NOMO-1 treated with DMSO at 0.1 percent for 48 hours (cell line): Measurements from ENCODE around the gene CYP2C18.
"Not testable (repeated sequence)": the region's sequence is repeated elsewhere in the genome, so short reads cannot be mapped to it uniquely, and the experiment has no call there.

Source experiments
- DNase-seq: peaks from one replicate; lab custom pipeline; 2025; ENCODE audit not compliant: unreplicated experiment; lab: John Stamatoyannopoulos, UW

CYP2C18 gene

DNA sequence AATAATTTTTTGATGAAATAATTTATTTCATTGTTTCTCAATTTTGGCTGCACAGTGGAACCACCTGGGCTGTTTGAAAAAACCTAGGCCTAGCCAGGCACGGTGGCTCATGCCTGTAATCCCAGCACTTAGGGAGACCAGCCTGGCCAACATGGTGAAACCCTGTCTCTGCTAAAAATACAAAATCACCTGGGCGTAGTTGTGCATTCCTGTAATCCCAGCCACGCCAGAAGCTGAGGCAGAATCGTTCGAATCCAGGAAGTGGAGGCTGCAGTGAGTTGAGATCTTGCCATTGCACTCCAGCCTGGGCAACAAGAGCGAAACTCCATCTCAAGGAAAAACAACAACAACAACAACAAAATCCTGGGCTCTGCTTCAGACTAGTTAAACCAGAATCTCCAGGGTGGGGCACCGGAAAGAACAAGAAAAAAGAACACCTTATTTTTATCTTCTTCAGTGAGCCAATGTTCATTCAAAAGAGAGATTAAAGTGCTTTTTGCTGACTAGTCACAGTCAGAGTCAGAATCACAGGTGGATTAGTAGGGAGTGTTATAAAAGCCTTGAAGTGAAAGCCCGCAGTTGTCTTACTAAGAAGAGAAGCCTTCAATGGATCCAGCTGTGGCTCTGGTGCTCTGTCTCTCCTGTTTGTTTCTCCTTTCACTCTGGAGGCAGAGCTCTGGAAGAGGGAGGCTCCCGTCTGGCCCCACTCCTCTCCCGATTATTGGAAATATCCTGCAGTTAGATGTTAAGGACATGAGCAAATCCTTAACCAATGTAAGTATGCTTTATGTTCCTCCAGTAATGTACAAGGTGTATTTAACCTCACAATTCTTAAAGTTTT is at the start of gene CYP2C18:
CYP2C18 (plus strand) TSS at position 516 of the 841 bp plus-strand sequence; CDS start at position 607, 91 bp downstream.
- DNase-seq, result no peak

DNA sequence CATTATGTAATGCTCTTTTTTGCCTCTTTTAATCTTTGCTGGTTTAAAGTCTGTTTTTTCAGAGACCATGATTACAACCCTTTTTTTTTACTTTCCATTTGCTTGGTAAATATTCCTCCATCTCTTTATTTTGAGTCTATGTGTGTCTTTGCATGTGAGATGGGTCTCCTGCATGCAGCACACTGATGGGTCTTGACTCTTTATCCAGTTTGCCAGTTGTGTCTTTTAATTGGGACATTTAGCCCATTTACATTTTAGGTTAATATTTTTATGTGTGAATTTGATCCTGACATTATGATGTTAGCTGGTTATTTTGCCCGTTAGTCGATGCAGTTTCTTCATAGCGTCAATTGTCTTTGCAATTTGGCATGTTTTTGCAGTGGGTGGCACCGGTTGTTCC is 45.4 kb upstream of the CYP2C18 start:
- DNase-seq, result not testable (repeated sequence)

DNA sequence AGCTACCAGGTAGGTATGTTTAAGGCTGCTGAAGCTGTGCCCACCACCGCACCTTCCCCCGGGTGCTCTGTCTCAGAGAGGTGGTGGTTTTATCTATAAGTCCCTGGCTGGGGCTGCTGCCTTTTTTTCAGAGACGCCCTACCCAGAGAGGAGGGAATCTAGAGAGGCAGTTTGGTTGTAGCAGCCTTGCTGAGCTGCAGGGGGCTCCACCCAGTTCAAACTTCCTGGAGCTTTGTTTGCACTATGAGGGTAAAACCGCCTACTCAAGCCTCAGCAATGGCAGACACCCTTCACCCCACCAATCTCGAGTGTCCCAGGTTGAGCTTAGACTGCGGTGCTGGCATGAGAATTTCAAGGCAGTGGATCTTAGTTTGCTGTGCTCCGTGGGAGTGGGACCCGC is 43.6 kb upstream of the CYP2C18 start:
- DNase-seq, result no peak

DNA sequence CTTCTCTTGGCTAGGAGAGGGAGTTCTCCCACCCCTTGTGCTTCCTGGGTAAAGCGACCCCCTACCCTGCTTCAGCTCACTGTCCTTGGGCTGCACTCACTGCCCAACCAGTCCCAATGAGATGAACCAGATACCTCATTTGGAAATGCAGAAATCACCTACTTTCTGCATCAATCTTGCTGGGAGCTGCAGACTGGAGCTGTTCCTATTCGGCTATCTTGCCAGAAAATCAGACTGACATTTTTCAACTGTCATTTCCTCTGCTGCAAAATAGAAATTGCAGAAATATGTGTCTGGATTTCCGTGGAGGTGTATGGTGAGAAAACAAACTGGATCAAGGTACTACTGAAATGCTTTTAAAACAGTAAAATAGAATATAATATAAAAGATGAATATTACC is 43.0 kb upstream of the CYP2C18 start:
- no peak for DNase-seq

DNA sequence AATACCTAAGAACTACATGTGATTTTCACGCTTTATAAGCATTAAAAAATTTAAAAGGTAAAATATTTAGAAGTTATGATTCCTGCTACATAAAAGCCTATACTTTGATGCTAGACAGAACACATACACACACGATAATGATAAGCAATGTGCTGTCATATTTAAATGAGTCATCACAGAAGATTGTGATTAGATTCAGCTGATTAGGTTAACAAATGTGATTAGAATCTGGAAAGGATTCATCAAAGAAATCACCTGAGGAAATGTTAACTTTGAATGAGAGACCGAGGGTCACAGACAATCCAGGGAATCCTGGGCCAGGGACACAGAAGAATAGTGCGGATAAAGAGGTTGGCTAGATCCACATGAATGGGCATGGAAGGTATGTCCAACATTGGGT is 42.0 kb upstream of the CYP2C18 start:
- no peak for DNase-seq

DNA sequence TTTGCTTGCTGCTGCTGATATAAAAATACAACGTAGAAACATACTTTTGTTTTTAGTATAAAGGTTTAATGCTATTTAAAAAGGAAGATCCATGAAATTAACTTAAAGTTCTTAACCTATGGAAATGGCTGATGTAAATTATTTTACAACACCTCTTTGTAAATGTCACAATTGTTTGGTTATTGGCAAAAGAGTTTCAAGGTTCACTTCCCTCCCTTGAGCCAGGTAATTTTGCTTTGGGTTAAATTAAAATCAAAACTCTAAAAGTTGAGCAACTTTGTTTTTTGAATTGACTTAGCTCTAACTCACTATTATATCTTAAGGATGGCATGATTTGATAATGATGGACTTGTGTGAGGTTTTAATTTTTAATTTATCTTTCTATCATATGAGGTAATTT is 39.2 kb upstream of the CYP2C18 start:
- no peak for DNase-seq

DNA sequence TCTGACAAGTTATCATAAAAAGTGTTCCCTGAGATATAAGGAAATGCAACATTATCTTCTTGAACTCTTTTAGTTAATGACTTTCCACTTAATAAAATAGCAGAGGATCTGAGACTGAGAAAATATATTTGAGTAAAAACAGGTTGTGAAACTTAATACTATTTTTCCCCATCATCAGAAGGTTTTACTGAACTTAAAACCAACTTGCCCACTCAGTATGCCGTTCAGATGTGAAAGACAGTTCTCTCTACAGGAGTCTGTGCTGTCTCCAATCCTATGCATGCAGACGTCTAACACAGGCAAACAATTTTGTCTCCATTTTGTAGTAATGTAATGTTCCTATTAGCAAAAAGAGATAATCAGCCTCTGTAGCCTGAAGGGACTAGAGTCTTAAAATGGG is 38.2 kb upstream of the CYP2C18 start:
- no peak for DNase-seq

DNA sequence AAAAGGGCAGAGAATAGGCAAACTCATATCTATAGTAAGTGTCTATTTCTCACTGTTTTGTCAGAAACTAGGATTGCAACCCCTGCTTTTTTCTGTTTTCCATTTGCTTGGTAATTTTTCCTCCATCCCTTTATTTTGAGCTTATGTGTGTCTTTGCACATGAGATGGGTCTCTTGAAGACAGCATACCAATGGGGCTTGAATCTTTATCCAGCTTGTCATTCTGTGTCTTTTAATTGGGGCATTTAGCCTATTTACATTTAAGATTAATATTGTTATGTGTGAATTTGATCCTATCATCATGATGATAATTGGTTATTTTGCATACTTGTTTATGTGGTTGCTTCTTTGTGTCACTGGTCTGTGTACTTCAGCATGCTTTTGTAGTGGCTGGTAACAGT is 28.3 kb upstream of the CYP2C18 start:
- not testable (repeated sequence) for DNase-seq

DNA sequence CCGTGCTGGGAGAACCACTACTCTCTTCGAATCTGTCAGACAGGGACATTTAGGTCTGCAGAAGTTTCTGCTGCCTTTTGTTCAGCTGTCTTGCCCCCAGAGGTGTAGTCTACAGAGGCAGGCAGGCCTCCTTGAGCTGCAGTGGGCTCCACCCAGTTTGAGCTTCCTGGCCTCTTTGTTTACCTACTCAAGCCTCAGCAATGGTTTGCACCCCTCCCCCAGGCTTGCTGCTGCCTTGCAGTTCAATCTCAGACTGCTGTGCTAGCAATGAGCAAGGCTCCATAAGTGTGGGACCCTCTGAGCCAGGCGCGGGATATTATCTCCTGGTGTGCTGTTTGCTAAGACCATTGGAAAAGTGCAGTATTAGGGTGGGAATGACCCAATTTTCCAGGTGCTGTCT is 20.5 kb upstream of the CYP2C18 start:
- not testable (repeated sequence) for DNase-seq

DNA sequence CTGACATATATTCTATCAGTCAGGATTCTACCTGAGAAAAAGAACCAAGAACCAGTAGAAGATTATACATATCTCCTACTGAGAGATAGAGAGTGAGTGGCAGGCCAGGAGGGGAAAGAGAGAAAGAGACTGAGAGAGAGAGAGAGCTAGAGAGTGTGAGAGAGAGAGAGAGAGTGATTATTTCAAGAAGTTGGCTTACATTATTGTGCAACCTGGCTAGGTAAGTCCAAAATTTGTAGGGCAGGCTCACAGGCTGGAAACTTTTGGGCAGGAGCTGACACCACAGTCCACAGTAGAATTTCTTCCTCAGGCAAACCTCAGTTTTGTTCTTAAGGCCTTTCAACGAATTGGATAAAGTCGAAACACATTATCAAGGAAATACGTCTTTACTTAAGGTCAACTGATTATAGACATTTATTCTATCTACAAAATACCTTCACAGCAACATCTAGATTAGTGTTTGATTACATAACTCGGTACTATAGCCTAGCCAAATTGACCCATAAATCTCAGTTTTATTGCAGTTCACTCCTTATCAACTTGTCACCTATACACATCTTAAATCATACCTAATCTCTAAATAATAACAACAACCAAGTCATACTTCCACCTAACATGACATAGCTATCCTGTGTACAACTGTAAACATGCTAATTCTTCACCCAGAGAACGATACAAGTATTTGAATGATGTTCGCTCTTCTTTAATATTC is 17.0 kb upstream of the CYP2C18 start:
- DNase-seq, result no peak

DNA sequence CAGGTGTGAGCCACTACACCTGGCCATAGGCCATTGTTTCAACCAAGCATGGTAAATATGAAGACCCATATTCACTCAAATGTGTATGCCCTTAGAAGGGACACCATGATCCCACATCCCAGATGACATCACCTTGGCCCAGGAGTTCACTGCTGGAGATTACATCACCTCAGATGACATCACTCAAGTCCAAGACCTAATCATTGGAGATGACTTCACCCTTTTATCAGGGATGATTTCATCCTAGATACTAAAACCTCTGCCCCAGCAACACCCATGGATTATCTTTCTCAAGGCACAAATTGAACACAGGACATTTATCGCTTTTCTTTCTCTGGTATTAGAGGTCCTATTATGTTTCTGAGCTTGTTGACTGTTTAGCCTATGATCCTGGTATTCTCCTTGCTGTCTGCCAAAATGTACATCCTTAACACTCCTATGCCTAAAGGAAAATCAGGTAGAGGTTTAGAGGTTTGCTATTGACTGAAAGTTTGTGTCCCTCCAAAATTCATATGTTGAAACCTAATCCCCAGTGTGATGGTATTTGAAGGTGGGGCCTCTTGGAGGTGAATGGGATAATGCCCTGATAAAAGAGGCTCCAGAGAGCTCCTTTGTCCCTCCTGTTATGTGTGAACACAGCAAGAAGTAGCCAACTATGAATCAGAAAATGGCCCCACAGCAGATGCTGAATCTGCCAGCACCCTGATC is 9.8 kb upstream of the CYP2C18 start:
- DNase-seq, result no peak

DNA sequence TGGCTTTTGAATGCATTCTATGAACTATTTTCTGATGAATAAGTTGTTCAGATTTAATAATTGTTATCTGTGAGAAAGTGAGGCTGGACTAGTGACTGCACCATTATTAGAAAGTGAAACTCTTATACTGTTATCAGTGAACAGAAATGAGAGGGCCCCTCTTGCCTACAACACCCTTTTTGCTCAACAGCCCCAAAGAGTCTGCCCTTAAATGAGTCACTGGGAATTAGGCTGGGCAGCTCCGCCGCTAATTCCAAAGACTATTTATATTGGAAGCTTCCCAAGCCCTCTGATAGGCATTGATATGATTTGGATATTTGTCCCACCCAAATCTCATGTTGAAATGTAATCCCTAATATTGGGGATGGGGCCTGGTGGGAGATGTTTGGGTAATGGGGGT is 7.0 kb upstream of the CYP2C18 start:
- DNase-seq, result no peak

DNA sequence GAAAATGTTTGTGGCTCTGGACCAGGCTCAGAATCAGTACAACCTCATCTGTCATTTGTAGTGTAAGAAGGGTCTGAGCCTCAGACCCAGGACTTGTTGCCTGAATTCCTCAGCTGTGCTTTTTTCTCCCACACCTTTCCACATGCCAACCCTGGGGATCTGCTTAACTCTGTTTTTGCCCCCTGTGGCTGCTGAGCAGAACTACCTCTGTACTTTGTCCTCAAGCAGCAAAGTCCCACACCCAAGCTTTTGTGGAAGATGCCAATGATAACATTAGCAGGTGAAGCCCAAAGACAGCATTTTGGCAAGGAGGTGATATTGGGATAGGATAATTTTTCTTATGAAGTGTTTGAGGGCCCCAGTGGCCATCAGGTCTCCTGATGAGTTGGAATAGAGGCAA is 5.8 kb upstream of the CYP2C18 start:
- DNase-seq, result no peak

DNA sequence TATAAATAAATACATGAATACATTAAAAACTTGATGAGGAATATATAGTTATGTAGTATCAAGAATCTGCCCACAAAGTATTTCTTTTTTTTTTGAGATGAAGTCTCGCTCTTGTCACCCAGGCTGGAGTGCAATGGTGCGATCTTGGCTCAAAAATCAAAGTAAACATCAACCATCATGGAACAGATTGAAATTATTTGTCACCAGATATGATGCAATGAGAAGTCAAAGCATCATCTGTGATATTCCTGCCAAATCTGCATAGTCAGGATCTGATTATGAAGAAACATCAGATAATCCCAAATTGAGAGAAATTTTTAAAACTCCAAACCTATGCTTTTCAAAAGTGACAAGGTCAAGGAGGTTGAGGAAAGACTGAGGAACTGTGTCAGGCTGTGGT is 5.1 kb upstream of the CYP2C18 start:
- no peak for DNase-seq

DNA sequence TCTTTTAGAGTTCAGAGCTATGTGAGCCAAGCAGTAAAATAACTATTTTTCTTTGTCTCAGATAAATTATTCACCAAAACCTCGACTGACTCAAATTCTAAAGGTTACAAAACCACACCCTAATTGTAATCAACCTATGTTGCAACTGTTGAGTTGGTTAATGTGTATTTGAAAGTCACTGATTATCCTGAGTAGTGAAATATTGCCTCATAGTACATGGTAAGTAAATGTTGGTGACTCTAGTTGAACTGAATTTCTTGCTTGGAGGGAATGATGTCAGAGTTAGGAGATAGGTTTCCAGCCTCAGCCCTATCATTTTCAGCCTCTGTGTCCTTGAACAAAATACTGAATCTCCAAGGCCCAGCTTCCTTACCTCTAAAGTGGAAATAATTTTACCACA is 3.0 kb upstream of the CYP2C18 start:
- DNase-seq, result peak; percentile 10

DNA sequence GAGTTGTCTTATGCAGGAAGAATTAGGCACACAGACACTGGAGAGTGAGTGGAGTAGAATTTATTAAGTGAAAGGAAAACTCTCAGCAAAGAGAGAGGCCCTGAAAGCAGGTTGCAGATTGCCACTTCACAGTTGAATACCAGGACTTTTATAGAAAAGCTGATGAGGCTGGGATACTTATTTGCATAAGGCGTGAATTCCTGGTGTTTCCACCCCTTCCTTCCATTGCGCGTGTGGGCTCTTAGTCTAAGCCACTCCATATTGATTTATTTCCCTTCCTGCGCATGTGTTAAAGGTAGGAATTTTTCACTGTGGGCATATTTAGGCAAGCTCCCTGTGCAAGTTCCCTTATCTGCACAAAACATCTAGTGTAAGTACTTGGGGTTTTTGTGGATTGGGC is 893 bp upstream of the CYP2C18 start:
- not testable (repeated sequence) for DNase-seq

DNA sequence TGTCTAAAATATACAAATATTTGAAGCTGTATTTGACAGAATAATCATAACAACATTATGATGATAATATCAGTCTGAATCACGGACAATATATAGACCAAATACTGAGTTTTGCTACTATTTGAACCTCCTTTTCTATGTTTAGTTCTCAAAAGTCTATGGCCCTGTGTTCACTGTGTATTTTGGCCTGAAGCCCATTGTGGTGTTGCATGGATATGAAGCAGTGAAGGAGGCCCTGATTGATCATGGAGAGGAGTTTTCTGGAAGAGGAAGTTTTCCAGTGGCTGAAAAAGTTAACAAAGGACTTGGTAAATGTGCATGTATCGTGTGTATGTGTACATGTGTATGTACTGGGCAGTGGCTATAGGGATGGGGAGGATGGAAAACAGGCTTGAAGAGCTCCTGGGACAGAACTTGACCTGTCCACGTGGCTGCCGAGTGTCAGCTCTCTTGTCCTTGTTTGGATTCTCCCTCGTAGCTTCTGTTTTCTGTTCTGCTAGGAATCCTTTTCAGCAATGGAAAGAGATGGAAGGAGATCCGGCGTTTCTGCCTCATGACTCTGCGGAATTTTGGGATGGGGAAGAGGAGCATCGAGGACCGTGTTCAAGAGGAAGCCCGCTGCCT is 4.2 kb downstream of the CYP2C18 start:
- DNase-seq, result no peak

DNA sequence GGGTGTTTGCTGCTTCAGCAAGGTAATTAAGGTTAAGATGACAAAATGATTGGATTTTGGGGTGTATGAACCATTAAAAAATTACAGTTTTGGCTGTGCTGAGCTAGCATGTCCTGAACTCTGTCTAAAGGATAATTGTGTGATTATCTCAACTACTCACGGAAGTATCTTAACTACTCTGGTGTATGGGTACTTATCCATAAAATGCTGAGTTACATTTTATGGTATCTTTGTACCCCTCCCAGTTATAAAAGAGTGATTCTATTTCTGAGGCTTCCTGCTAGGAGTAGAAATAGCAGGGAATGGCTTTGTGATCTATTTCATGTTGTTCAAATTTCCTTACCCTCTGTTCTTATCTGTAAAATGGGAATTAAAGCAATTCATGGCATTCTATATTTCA is 22.6 kb downstream of the CYP2C18 start:
- DNase-seq, result no peak

DNA sequence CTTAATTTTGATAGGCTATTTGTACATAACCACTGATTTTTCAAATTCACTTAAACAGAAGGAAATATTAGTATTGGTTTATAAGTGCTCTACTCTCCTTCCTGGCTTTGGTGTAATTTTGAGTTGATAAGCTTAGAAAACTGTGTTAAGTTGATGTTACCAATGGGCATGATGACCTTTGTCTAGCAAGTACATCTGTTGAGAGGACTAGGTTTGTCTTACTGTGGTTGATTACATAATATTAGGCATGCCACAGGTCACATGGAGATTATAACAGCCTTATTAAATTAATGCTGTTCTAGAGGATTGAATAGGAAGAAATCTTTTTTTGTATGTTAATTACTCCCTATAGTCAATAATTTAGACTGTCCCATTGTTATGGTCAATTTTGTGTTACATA is 27.0 kb downstream of the CYP2C18 start:
- DNase-seq, result no peak

DNA sequence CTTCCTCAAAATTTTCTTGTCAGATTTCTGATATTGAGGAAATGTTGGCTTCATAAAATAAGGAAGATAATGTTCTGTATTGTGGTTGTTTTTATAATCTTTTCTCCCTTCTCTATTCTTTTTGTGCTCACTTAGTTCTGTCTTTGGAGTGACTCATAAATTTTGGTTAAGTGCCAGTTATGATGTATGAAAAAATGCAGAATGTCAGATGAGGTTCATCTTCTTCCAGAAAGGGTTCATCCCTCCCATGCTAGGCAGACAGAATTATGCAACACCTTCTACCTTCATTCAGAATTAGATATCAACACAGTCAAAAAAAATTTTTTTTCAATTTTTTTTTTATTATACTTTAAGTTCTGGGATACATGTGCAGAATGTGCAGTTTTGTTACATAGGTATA is 42.3 kb downstream of the CYP2C18 start:
- no peak for DNase-seq

DNA sequence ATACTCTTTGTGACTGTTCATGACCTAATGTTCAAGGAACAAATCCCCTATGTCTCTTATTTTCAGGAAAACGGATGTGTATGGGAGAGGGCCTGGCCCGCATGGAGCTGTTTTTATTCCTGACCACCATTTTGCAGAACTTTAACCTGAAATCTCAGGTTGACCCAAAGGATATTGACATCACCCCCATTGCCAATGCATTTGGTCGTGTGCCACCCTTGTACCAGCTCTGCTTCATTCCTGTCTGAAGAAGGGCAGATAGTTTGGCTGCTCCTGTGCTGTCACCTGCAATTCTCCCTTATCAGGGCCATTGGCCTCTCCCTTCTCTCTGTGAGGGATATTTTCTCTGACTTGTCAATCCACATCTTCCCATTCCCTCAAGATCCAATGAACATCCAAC is 51.7 kb downstream of the CYP2C18 start:
- no peak for DNase-seq
